Esophagus (tissue), 2 donors: Measurements from ENCODE around the gene UROC1. TPM values are rescaled to one million over a fixed set of nuclear protein-coding genes. Genes with fewer than 3 reads are reported as not detected.
"Not testable (repeated sequence)": the region's sequence is repeated elsewhere in the genome, so short reads cannot be mapped to it uniquely, and the experiment has no call there.

ENCODE experiments used
- H3K27ac ChIP-seq, 2 donors: one replicate each; pipeline ENCODE4 v1.5.1; 2013; ENCODE audit warnings: low read depth in 2 of 2, mild to moderate bottlenecking in 2 of 2, inconsistent platforms in 1 of 2, low read length in 1 of 2, moderate library complexity in 1 of 2
- H3K27me3 ChIP-seq, 2 donors: one replicate each; pipeline ENCODE4 v1.6.1; 2013; ENCODE audit warnings: low read length in 2 of 2, control low read depth in 1 of 2, mild to moderate bottlenecking in 1 of 2; ENCODE audit not compliant: insufficient read depth in 2 of 2, control insufficient read depth in 1 of 2
- H3K36me3 ChIP-seq, 2 donors: one replicate each; pipeline ENCODE4 v1.6.1; 2013; ENCODE audit warnings: low read length in 1 of 2; ENCODE audit not compliant: control insufficient read depth in 2 of 2, insufficient read depth in 2 of 2
- H3K4me1 ChIP-seq, 2 donors: one replicate each; pipeline ENCODE4 v1.6.1; 2013; ENCODE audit warnings: low read length in 1 of 2; ENCODE audit not compliant: control insufficient read depth in 2 of 2, insufficient read depth in 2 of 2
- H3K4me3 ChIP-seq, 2 donors: one replicate each; pipeline ENCODE4 v1.5.1; 2013; ENCODE audit warnings: low read length in 2 of 2, mild to moderate bottlenecking in 2 of 2, low read depth in 1 of 2, moderate library complexity in 1 of 2
- H3K9me3 ChIP-seq, 2 donors: one replicate each; pipeline ENCODE4 v1.6.1; 2013; ENCODE audit warnings: mild to moderate bottlenecking in 2 of 2, low read depth in 1 of 2, low read length in 1 of 2, moderate library complexity in 1 of 2; ENCODE audit not compliant: control insufficient read depth in 2 of 2, insufficient read depth in 1 of 2
- WGBS, 2 donors: extraction: QIAGEN DNeasy Blood & Tissue Kit; methylation state at CpG; one replicate each; pipeline ENCODE4 v1.1.7; 2013; 5-methylcytosine and 5-hydroxymethylcytosine counted together
- polyA plus RNA-seq, 2 donors: library from polyadenylated mRNA; stranded (reverse); fragments of 200-250 nt; gene quantifications; one replicate each; pipeline ENCODE4 v1.2.3, GENCODE V29; 2013
- donor health status: healthy with polysubstance abuse.
- donor health status: Bipolar disorder and iron deficiency.

Gene UROC1
- polyA plus RNA-seq, 2 donors = not detected

GRCh38 chr3:126540342-126540849, 22.8 kb upstream of the UROC1 start:
- peaks cover 0 to 11% of the 10 kb centered on the region in 2 donors for H3K9me3 ChIP-seq
- H3K27ac ChIP-seq = no peak overlapping the region
- WGBS, 2 donors = 20 to 32% methylated on average over 9 of the region's 9 CpGs
- no peaks in the 10 kb centered on the region for H3K27me3 ChIP-seq
- peaks cover 2 to 4% of the 10 kb centered on the region in 2 donors for H3K4me1 ChIP-seq
- no peaks in the 10 kb centered on the region for H3K36me3 ChIP-seq
- H3K4me3 ChIP-seq = no peak overlapping the region

DNA sequence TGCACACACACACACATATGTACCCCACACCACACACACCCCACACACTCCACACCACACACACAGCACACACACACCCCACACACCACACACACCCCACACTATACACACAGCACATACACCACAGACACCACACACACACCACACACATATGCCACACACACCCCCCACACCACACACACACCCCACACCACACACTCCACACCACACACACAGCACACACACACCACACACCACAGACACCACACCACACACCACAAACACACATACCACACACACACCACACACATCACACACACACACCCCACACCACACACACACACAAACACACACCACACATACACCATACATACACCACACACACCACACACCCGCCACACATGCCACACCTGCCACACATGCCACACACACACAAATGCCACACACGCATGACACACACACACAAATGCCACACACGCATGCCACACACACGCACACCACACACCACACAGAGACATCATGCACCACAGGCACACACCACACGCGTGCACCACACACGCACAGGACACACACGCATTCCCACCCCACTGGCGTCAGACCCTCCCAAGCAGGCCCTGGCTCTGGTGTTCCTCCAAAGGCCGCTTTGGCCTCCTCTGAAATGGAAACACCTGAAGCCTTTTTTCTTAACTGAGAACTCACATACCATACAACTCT, 22.1 kb upstream of the UROC1 start:
- no peaks in the 10 kb centered on the region for H3K36me3 ChIP-seq
- H3K9me3 ChIP-seq = peaks cover 0 to 11% of the 10 kb centered on the region in 2 donors
- no peaks in the 10 kb centered on the region for H3K27me3 ChIP-seq
- H3K27ac ChIP-seq = no peak overlapping the region
- peaks cover 2 to 4% of the 10 kb centered on the region in 2 donors for H3K4me1 ChIP-seq
- no peak overlapping the region for H3K4me3 ChIP-seq
- 92 to 98% methylated on average over 10 of the region's 10 CpGs for WGBS, 2 donors

DNA sequence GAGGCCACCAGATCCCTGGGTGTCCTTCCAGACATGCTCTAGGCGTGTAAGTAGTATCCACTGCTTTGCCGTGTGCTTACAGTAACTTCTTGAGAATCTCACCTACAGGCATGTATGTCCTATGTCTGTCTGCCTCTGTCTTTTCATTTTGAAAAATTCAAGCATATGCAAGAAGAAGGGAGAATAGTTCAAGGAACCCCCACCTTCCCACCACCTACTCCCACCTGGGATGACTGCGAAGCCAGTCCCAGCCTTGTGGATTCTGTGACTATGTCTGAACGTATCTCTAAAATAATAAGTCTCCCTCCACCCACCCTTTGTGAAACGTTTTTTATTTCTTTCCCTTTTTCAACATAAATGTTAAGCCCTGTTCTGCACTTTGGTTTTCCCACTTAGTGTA, 21.4 kb upstream of the UROC1 start:
- Histone ChIP-seq H3K4me1 (peaks cover 2 to 4% of the 10 kb centered on the region in 2 donors), H3K27ac (no peak overlapping the region), H3K4me3 (no peak overlapping the region), H3K27me3 (no peaks in the 10 kb centered on the region), H3K36me3 (no peaks in the 10 kb centered on the region), H3K9me3 (peaks cover 0 to 11% of the 10 kb centered on the region in 2 donors)
- 42 to 43% methylated on average over 5 of the region's 5 CpGs for WGBS, 2 donors

GRCh38 chr3:126538316-126538715, 20.7 kb upstream of the UROC1 start:
- no peaks in the 10 kb centered on the region for H3K36me3 ChIP-seq
- H3K4me1 ChIP-seq = peaks cover 2 to 4% of the 10 kb centered on the region in 2 donors
- 71 to 72% methylated on average over 9 of the region's 9 CpGs for WGBS, 2 donors
- H3K9me3 ChIP-seq = peaks cover 0 to 11% of the 10 kb centered on the region in 2 donors
- H3K27me3 ChIP-seq = no peaks in the 10 kb centered on the region
- no peak overlapping the region for H3K27ac ChIP-seq
- no peak overlapping the region for H3K4me3 ChIP-seq

- H3K4me1 ChIP-seq = peaks cover 2 to 4% of the 10 kb centered on the region in 2 donors
- H3K36me3 ChIP-seq = no peaks in the 10 kb centered on the region
- no peak overlapping the region for H3K27ac ChIP-seq
- peaks cover 0 to 11% of the 10 kb centered on the region in 2 donors for H3K9me3 ChIP-seq
- no peak overlapping the region for H3K4me3 ChIP-seq
- 67 to 68% methylated on average over 10 of the region's 10 CpGs for WGBS, 2 donors
- H3K27me3 ChIP-seq = no peaks in the 10 kb centered on the region
These were observed 20.2 kb upstream of the UROC1 start for GRCh38 chr3:126537730-126538281.

GRCh38 chr3:126537116-126537729, 19.6 kb upstream of the UROC1 start:
- H3K27me3 ChIP-seq = no peaks in the 10 kb centered on the region

GRCh38 chr3:126536126-126536525, 18.6 kb upstream of the UROC1 start:
- Histone ChIP-seq H3K27ac (no peak overlapping the region), H3K4me1 (peaks cover 2 to 4% of the 10 kb centered on the region in 2 donors), H3K27me3 (no peaks in the 10 kb centered on the region), H3K36me3 (no peaks in the 10 kb centered on the region), H3K9me3 (peaks cover 0 to 3% of the 10 kb centered on the region in 2 donors), H3K4me3 (no peak overlapping the region)
- WGBS, 2 donors = 68 to 78% methylated on average over 3 of the region's 3 CpGs

More at GRCh38 chr3:126537116-126537729, 19.6 kb upstream of the UROC1 start:
- no peak overlapping the region for H3K4me3 ChIP-seq
- 76 to 79% methylated on average over 9 of the region's 9 CpGs for WGBS, 2 donors
- no peak overlapping the region for H3K27ac ChIP-seq
- peaks cover 0 to 11% of the 10 kb centered on the region in 2 donors for H3K9me3 ChIP-seq
- peaks cover 2 to 4% of the 10 kb centered on the region in 2 donors for H3K4me1 ChIP-seq
- no peaks in the 10 kb centered on the region for H3K36me3 ChIP-seq

GRCh38 chr3:126535636-126536035, 18.1 kb upstream of the UROC1 start:
- no peak overlapping the region for H3K27ac ChIP-seq
- peaks cover 0 to 2% of the 10 kb centered on the region in 2 donors for H3K9me3 ChIP-seq
- no peak overlapping the region for H3K4me3 ChIP-seq
- H3K27me3 ChIP-seq = no peaks in the 10 kb centered on the region
- H3K4me1 ChIP-seq = peaks cover 2 to 4% of the 10 kb centered on the region in 2 donors
- H3K36me3 ChIP-seq = no peaks in the 10 kb centered on the region

DNA sequence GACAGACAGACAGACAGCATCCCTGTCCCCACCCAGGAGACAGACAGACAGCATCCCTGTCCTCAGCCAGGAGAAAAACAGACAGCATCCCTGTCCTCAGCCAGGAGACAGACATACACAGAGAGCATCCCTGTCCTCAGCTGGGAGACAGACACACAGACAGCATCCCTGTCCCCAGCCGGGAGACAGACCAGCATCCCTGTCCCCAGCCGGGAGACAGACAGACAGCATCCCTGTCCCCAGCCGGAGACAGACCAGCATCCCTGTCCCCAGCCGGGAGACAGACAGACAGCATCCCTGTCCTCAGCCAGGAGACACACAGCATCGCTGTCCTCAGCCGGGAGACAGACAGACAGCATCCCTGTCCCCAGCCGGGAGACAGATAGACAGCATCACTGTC, 17.1 kb upstream of the UROC1 start:
- not testable (repeated sequence) for H3K4me1 ChIP-seq, H3K4me3 ChIP-seq, H3K27me3 ChIP-seq, H3K27ac ChIP-seq, H3K36me3 ChIP-seq, H3K9me3 ChIP-seq
- 79 to 88% methylated on average over 7 of the region's 7 CpGs for WGBS, 2 donors
